Adipose tissue (tissue), 3 donors: ENCODE results near the gene ABL2. TPM values are rescaled to one million over a fixed set of nuclear protein-coding genes. Genes with fewer than 3 reads are reported as not detected.

Experiments
- polyA plus RNA-seq, 3 donors: library from polyadenylated mRNA; stranded (reverse); fragments of 200-250 nt; gene quantifications; one replicate each; pipeline ENCODE4 v1.2.3, GENCODE V29; 2013
- donor health status: healthy with polysubstance abuse.
- donor health status: Bipolar disorder and iron deficiency.
- donor health status: healthy.

Gene ABL2
- polyA plus RNA-seq, 3 donors, result 2.6 to 9.7 (median 6.2) TPM

Other genes starting within 250 kb of the ABL2 start
- gene FAM20B, start 203.8 kb downstream of the ABL2 start, polyA plus RNA-seq, result 10 to 100 TPM in 2 of 3 donors, 1 to 10 TPM in 1; 7.1 to 17.4 (median 15.5) TPM
- 10 to 100 TPM; 12.5 to 31.8 (median 23.7) TPM for gene TOR3A, start 147.6 kb downstream of the ABL2 start, polyA plus RNA-seq
- 10 to 100 TPM in 1 of 3 donors, 1 to 10 TPM in 2; 4.5 to 11.8 (median 8.2) TPM for gene SOAT1, start 64.1 kb upstream of the ABL2 start, polyA plus RNA-seq
- gene AXDND1, start 136.3 kb upstream of the ABL2 start, polyA plus RNA-seq, result under 1 TPM in 2 of 3 donors, not detected in 1; 0.15 to 0.28 TPM